Caco-2 (cell line): ENCODE data around the gene TOR1AIP1. TPM values are rescaled to one million over a fixed set of nuclear protein-coding genes. Genes with fewer than 3 reads are reported as not detected.

Source experiments
- BruUV-seq: library from RNA; stranded (reverse); fragments of 400-500 nt; replicated peaks from 2 replicates; lab custom pipeline; 2021; lab: Mats Ljungman, UMichigan
- CTCF ChIA-PET: fragments of 300-600 bp; sonication (Branson Sonifier 250); formaldehyde crosslinking; loops from one replicate; lab custom pipeline; 2022; ENCODE audit warnings: antibody characterized with exemption; lab: Charles Lee
- POLR2A ChIA-PET: fragments of 300-600 bp; sonication (Branson Sonifier 250); formaldehyde crosslinking; loops from one replicate; lab custom pipeline; 2022; ENCODE audit warnings: antibody characterized with exemption; lab: Charles Lee
- DNase-seq, 2 experiments: peaks; one replicate each; pipeline versions ENCODE4 v3.0.0 to v3.0.0-alpha.2; 2020 to 2022
- H3K27me3 ChIP-seq: replicated peaks from 2 replicates; pipeline ENCODE4 v1.6.0; 2011; ENCODE audit warnings: low read length; ENCODE audit not compliant: control insufficient read depth, insufficient read depth
- H3K36me3 ChIP-seq: 2 replicates; pipeline ENCODE4 v1.5.1; 2011; ENCODE audit warnings: low read length; ENCODE audit not compliant: control insufficient read depth, insufficient read depth
- H3K4me1 ChIP-seq: fragments of 250-450 bp; sonication (Bioruptor Pico); 2 replicates; pipeline ENCODE4 v1.5.1; 2020; ENCODE audit warnings: mild to moderate bottlenecking
- H3K4me3 ChIP-seq: 2 replicates; pipeline ENCODE4 v1.5.1; 2011; ENCODE audit warnings: low read depth, mild to moderate bottlenecking, control low read depth, low read length
- H3K9me3 ChIP-seq: fragments of 250-450 bp; sonication (Bioruptor Pico); 2 replicates; pipeline ENCODE4 v1.5.1; 2020; ENCODE audit warnings: mild to moderate bottlenecking, moderate library complexity
- H3K27ac Mint-ChIP-seq: one replicate; pipeline ENCODE4 v1.8.0; 2022; ENCODE audit warnings: mixed read lengths; ENCODE audit not compliant: unreplicated experiment
- H3K27me3 Mint-ChIP-seq: one replicate; pipeline ENCODE4 v1.8.0; 2022; ENCODE audit warnings: mixed read lengths; ENCODE audit not compliant: insufficient read depth, unreplicated experiment
- H3K36me3 Mint-ChIP-seq: one replicate; pipeline ENCODE4 v1.8.0; 2022; ENCODE audit warnings: mild to moderate bottlenecking, mixed read lengths; ENCODE audit not compliant: insufficient read depth, unreplicated experiment
- H3K4me1 Mint-ChIP-seq: one replicate; pipeline ENCODE4 v1.8.0; 2022; ENCODE audit warnings: low read depth, mixed read lengths; ENCODE audit not compliant: unreplicated experiment
- H3K4me3 Mint-ChIP-seq: one replicate; pipeline ENCODE4 v1.8.0; 2022; ENCODE audit warnings: mild to moderate bottlenecking, moderate library complexity, mixed read lengths; ENCODE audit not compliant: unreplicated experiment
- H3K9me3 Mint-ChIP-seq: one replicate; pipeline ENCODE4 v1.8.0; 2022; ENCODE audit warnings: mixed read lengths; ENCODE audit not compliant: unreplicated experiment
- CTCF ChIP-seq, 2 experiments: fragments of 200-600 bp in 1 of 2; IDR thresholded peaks; 1 replicate in 1 of 2; 2 replicates in 1 of 2; pipeline versions ENCODE4 v1.5.1 to v1.8.0; 2011 to 2022; ENCODE audit warnings: antibody characterized with exemption in 1 of 2, control low read depth in 1 of 2, inconsistent platforms in 1 of 2, low read depth in 1 of 2, low read length in 1 of 2, mild to moderate bottlenecking in 1 of 2, moderate library complexity in 1 of 2; ENCODE audit not compliant: insufficient read depth in 1 of 2, severe bottlenecking in 1 of 2, unreplicated experiment in 1 of 2
- intact Hi-C: fragments of 100-400 bp; cut with micrococcal nuclease; formaldehyde crosslinking; loops from one replicate; pipeline ENCODE4 v1.10.0; 2022; ENCODE audit not compliant: unreplicated experiment
- total RNA-seq: library from RNA; stranded (reverse); gene quantifications from 2 replicates; pipeline ENCODE4 v1.2.3, GENCODE V29; 2022

Gene TOR1AIP1
- total RNA-seq, 1 experiment from 2014 or later: 30.3 TPM

GRCh38 chr1:179870870-179871269 is 11.2 kb upstream of the TOR1AIP1 start:
- Histone ChIP-seq H3K36me3 (peaks cover 3% of the 10 kb centered on the region), H3K4me3 (no peak overlapping the region), H3K9me3 (no peaks in the 10 kb centered on the region), H3K4me1 (peaks cover 34% of the 10 kb centered on the region), H3K27me3 (no peaks in the 10 kb centered on the region)
- ChIA-PET POLR2A (no interaction called here), CTCF (no interaction called here)
- no TSS peak for BruUV-seq
- intact Hi-C loops: loop anchor here (5.0 kb wide), 1 partner anchor 286 kb away; no protein-coding TSS in a partner anchor
- Mint-ChIP-seq H3K36me3 (peaks cover 73% of the 10 kb centered on the region), H3K27me3 (no peaks in the 10 kb centered on the region), H3K9me3 (no peaks in the 10 kb centered on the region), H3K27ac (no peak overlapping the region), H3K4me3 (no peak overlapping the region), H3K4me1 (peaks cover 19% of the 10 kb centered on the region)
- TF ChIP-seq CTCF (IDR thresholded peaks at IDR 0.05; ENCODE audit: insufficient read depth in 1 of 2, low read depth in 1 of 2, low read length in 1 of 2, severe bottlenecking in 1 of 2, unreplicated experiment in 1 of 2): no peak
- no peak for DNase-seq

GRCh38 chr1:179871940-179872339 is 10.1 kb upstream of the TOR1AIP1 start:
- H3K4me1 ChIP-seq: peaks cover 36% of the 10 kb centered on the region
- no peak for TF ChIP-seq CTCF (IDR thresholded peaks at IDR 0.05; ENCODE audit: insufficient read depth in 1 of 2, low read depth in 1 of 2, low read length in 1 of 2, severe bottlenecking in 1 of 2, unreplicated experiment in 1 of 2)
- no peak overlapping the region for H3K27ac Mint-ChIP-seq
- no peaks in the 10 kb centered on the region for H3K9me3 ChIP-seq
- H3K36me3 Mint-ChIP-seq: peaks cover 69% of the 10 kb centered on the region
- peaks cover 3% of the 10 kb centered on the region for H3K36me3 ChIP-seq
- H3K4me1 Mint-ChIP-seq: peaks cover 19% of the 10 kb centered on the region
- intact Hi-C loops: loop anchor here (5.0 kb wide), 1 partner anchor 285 kb away; no protein-coding TSS in a partner anchor
- no peak overlapping the region for H3K4me3 ChIP-seq
- BruUV-seq: no TSS peak
- no peaks in the 10 kb centered on the region for H3K27me3 ChIP-seq
- no peak overlapping the region for H3K4me3 Mint-ChIP-seq
- DNase-seq: no peak
- CTCF ChIA-PET: interaction anchor here (0.6 kb wide), 1 partner anchor 272 kb away, joined by 3 read pairs; no protein-coding TSS in a partner anchor
- no peaks in the 10 kb centered on the region for H3K9me3 Mint-ChIP-seq
- POLR2A ChIA-PET: interaction anchor here (0.6 kb wide), 1 partner anchor 105 kb away, joined by 4 read pairs; no protein-coding TSS in a partner anchor
- no peaks in the 10 kb centered on the region for H3K27me3 Mint-ChIP-seq

- ChIA-PET POLR2A (no interaction called here), CTCF (interaction anchor here (0.6 kb wide), 1 partner anchor 273 kb away, joined by 3 read pairs; no protein-coding TSS in a partner anchor)
- Mint-ChIP-seq H3K36me3 (peaks cover 67% of the 10 kb centered on the region), H3K9me3 (no peaks in the 10 kb centered on the region), H3K4me3 (no peak overlapping the region), H3K27me3 (no peaks in the 10 kb centered on the region), H3K4me1 (peaks cover 17% of the 10 kb centered on the region), H3K27ac (no peak overlapping the region)
- TF ChIP-seq CTCF (IDR thresholded peaks at IDR 0.05; ENCODE audit: insufficient read depth in 1 of 2, low read depth in 1 of 2, low read length in 1 of 2, severe bottlenecking in 1 of 2, unreplicated experiment in 1 of 2): no peak
- peaks cover 36% of the 10 kb centered on the region for H3K4me1 ChIP-seq
- H3K27me3 ChIP-seq: no peaks in the 10 kb centered on the region
- intact Hi-C loops: loop anchor here (5.0 kb wide), 1 partner anchor 285 kb away; no protein-coding TSS in a partner anchor
- no peaks in the 10 kb centered on the region for H3K9me3 ChIP-seq
- DNase-seq: no peak
- no peak overlapping the region for H3K4me3 ChIP-seq
- BruUV-seq: no TSS peak
- peaks cover 2% of the 10 kb centered on the region for H3K36me3 ChIP-seq
These were observed 9.5 kb upstream of the TOR1AIP1 start for GRCh38 chr1:179872558-179872957.
